Thoracic aorta (tissue), 2 donors: Measurements from ENCODE around the gene MT2A. TPM values are rescaled to one million over a fixed set of nuclear protein-coding genes. Genes with fewer than 3 reads are reported as not detected.

ENCODE experiments used
- total RNA-seq, 2 donors: library from RNA; depleted of rRNA; stranded (reverse); fragments of >200 nt; gene quantifications; one replicate each; pipeline versions ENCODE4 v1.1.0 to v1.2.3, GENCODE V29; 2016

The MT2A gene
- total RNA-seq, 2 donors from 2014 or later, result 107 to 185 TPM

Other genes starting within 250 kb of the MT2A start
- gene AMFR, start 183.0 kb upstream of the MT2A start, total RNA-seq, result 100 to 1,000 TPM; 153 to 209 TPM
- gene NUDT21, start 157.3 kb upstream of the MT2A start, total RNA-seq, result 10 to 100 TPM; 43.5 to 52.3 TPM
- gene OGFOD1, start 157.0 kb upstream of the MT2A start, total RNA-seq, result 10 to 100 TPM; 43.3 to 71.7 TPM
- gene BBS2, start 88.6 kb upstream of the MT2A start, total RNA-seq, result 10 to 100 TPM; 33.3 to 39.3 TPM
- gene MT4, start 43.5 kb upstream of the MT2A start, total RNA-seq, result not detected
- gene MT3, start 19.1 kb upstream of the MT2A start, total RNA-seq, result not detected
- gene MT1E, start 17.2 kb downstream of the MT2A start, total RNA-seq, result 100 to 1,000 TPM; 106 to 214 TPM
- gene MT1M, start 24.1 kb downstream of the MT2A start, total RNA-seq, result 10 to 100 TPM; 23.2 to 53.6 TPM
- gene MT1A, start 30.1 kb downstream of the MT2A start, total RNA-seq, result 100 to 1,000 TPM in 1 of 2 donors, 1 to 10 TPM in 1; 6.5 to 168 TPM
- gene MT1B, start 43.3 kb downstream of the MT2A start, total RNA-seq, result not detected
- 1 to 10 TPM; 3.1 to 3.9 TPM for gene MT1F, start 49.4 kb downstream of the MT2A start, total RNA-seq
- 10 to 100 TPM in 1 of 2 donors, not detected in 1; 34.7 TPM for gene MT1G, start 59.5 kb downstream of the MT2A start, total RNA-seq
- not detected for gene MT1H, start 61.2 kb downstream of the MT2A start, total RNA-seq
- gene MT1X, start 73.9 kb downstream of the MT2A start, total RNA-seq, result 100 to 1,000 TPM; 308 to 320 TPM
- 10 to 100 TPM; 25.7 to 38.7 TPM for gene NUP93, start 121.5 kb downstream of the MT2A start, total RNA-seq